H1 (cell line): ENCODE data around the gene GALE. TPM values are rescaled to one million over a fixed set of nuclear protein-coding genes. Genes with fewer than 3 reads are reported as not detected.

Experiments used
- CTCF ChIA-PET: fragments of 300-600 bp; sonication (Branson Sonifier 250); formaldehyde crosslinking; loops from one replicate; lab custom pipeline; 2021; ENCODE audit not compliant: partially characterized antibody; lab: Charles Lee
- POLR2A ChIA-PET: fragments of 300-600 bp; sonication (Branson Sonifier 250); formaldehyde crosslinking; loops from one replicate; lab custom pipeline; 2021; ENCODE audit warnings: inconsistent platforms; ENCODE audit not compliant: partially characterized antibody; lab: Charles Lee
- DNase-seq, 2 experiments: peaks; one replicate each; pipeline versions ENCODE4 v3.0.0 to v3.0.0-alpha.2; 2010 to 2022; ENCODE audit warnings: low spot score in 2 of 2, low read depth in 1 of 2, mixed read lengths in 1 of 2
- FAIRE-seq: peaks from 2 replicates; lab custom pipeline; 2011; peaks lifted over from hg19 to GRCh38; lab: Jason Lieb, UNC
- H2AFZ ChIP-seq: 2 replicates; pipeline ENCODE4 v1.8.1; 2012; ENCODE audit warnings: low read length, inconsistent platforms
- H2AK5ac ChIP-seq: 2 replicates; pipeline ENCODE4 v1.6.1; 2013; ENCODE audit warnings: low read depth, low read length
- H2BK120ac ChIP-seq: replicated peaks from 2 replicates; pipeline ENCODE3; 2013; ENCODE audit warnings: low read depth, low read length, inconsistent platforms
- H2BK12ac ChIP-seq: 2 replicates; pipeline ENCODE4 v1.6.1; 2013; ENCODE audit warnings: low read depth, low read length
- H2BK15ac ChIP-seq: 2 replicates; pipeline ENCODE4 v1.6.1; 2013; ENCODE audit warnings: low read length
- H2BK20ac ChIP-seq: 2 replicates; pipeline ENCODE4 v1.6.1; 2013; ENCODE audit warnings: low read length
- H2BK5ac ChIP-seq: 2 replicates; pipeline ENCODE4 v1.6.1; 2013; ENCODE audit warnings: low read depth, low read length
- H3K14ac ChIP-seq: 2 replicates; pipeline ENCODE4 v1.6.1; 2013; ENCODE audit warnings: inconsistent platforms; ENCODE audit not compliant: insufficient read length
- H3K18ac ChIP-seq: 2 replicates; pipeline ENCODE4 v1.6.1; 2013; ENCODE audit warnings: low read length; ENCODE audit errors: extremely low read depth
- H3K23ac ChIP-seq: 2 replicates; pipeline ENCODE4 v1.6.1; 2013; ENCODE audit warnings: inconsistent platforms; ENCODE audit not compliant: insufficient read length
- H3K23me2 ChIP-seq: 2 replicates; pipeline ENCODE4 v1.6.1; 2013; ENCODE audit warnings: low read depth, low read length
- H3K27ac ChIP-seq: 2 replicates; pipeline ENCODE4 v1.6.1; 2011; ENCODE audit warnings: low read depth, low read length, inconsistent platforms
- H3K27me3 ChIP-seq, 4 experiments: replicated peaks in 1 of 4; 1 replicate in 1 of 4; 2 replicates in 3 of 4; pipeline versions ENCODE4 v1.6.1 to v1.8.1; 2011 to 2013; ENCODE audit warnings: low read length in 3 of 4, mild to moderate bottlenecking in 3 of 4, inconsistent platforms in 2 of 4, mixed read lengths in 2 of 4, moderate library complexity in 1 of 4; ENCODE audit not compliant: control insufficient read depth in 3 of 4, insufficient read depth in 3 of 4; ENCODE audit errors: extremely low read depth in 1 of 4
- H3K36me3 ChIP-seq, 4 experiments: 2 replicates each; pipeline versions ENCODE4 v1.6.1 to v1.8.1; 2011 to 2013; ENCODE audit warnings: mild to moderate bottlenecking in 4 of 4, low read length in 3 of 4, moderate library complexity in 2 of 4, control low read depth in 1 of 4, inconsistent platforms in 1 of 4; ENCODE audit not compliant: insufficient read depth in 4 of 4, control insufficient read depth in 2 of 4
- H3K4ac ChIP-seq: replicated peaks from 2 replicates; pipeline ENCODE3; 2013; ENCODE audit warnings: low read length, low read depth, mixed read lengths, inconsistent platforms; ENCODE audit not compliant: insufficient read length
- H3K4me1 ChIP-seq, 4 experiments: replicated peaks in 1 of 4; 1 replicate in 1 of 4; 2 replicates in 3 of 4; pipeline versions ENCODE4 v1.6.1 to v1.8.1; 2011 to 2013; ENCODE audit warnings: low read length in 3 of 4, inconsistent platforms in 2 of 4, mixed read lengths in 1 of 4; ENCODE audit not compliant: insufficient read depth in 4 of 4, control insufficient read depth in 3 of 4
- H3K4me2 ChIP-seq, 2 experiments: 2 replicates each; pipeline versions ENCODE4 v1.6.1 to v1.8.1; 2011 to 2013; ENCODE audit warnings: low read depth in 2 of 2, low read length in 2 of 2, control low read depth in 1 of 2, inconsistent platforms in 1 of 2, mild to moderate bottlenecking in 1 of 2; ENCODE audit not compliant: insufficient read depth in 1 of 2
- H3K4me3 ChIP-seq, 4 experiments: fragments of 200-600, 300-600 bp in 1 of 4; sonication (generic), shearing (Covaris generic), sonication (Bioruptor Twin) in 1 of 4; 2 replicates each; pipeline versions ENCODE4 v1.5.1 to v1.8.1; 2011 to 2016; ENCODE audit warnings: low read length in 4 of 4, low read depth in 3 of 4, control low read depth in 2 of 4, inconsistent platforms in 2 of 4, mild to moderate bottlenecking in 2 of 4, mixed read lengths in 1 of 4, moderate library complexity in 1 of 4; ENCODE audit not compliant: insufficient read depth in 2 of 4; ENCODE audit errors: extremely low read depth in 1 of 4
- H3K56ac ChIP-seq: replicated peaks from 2 replicates; pipeline ENCODE3; 2013; ENCODE audit warnings: low read depth, mild to moderate bottlenecking, mixed read lengths, low read length, inconsistent platforms; ENCODE audit not compliant: insufficient read length
- H3K79me1 ChIP-seq: 2 replicates; pipeline ENCODE4 v1.6.1; 2013; ENCODE audit warnings: low read depth, low read length, control low read depth
- H3K79me2 ChIP-seq, 2 experiments: 2 replicates each; pipeline versions ENCODE4 v1.6.1 to v1.8.1; 2012 to 2013; ENCODE audit warnings: low read length in 2 of 2, mild to moderate bottlenecking in 2 of 2, inconsistent platforms in 1 of 2; ENCODE audit not compliant: insufficient read depth in 2 of 2, control insufficient read depth in 1 of 2
- H3K9ac ChIP-seq, 4 experiments: replicated peaks in 1 of 4; 1 replicate in 1 of 4; 2 replicates in 3 of 4; pipeline versions ENCODE4 v1.6.1 to v1.8.1; 2011 to 2013; ENCODE audit warnings: low read depth in 3 of 4, low read length in 3 of 4, control low read depth in 2 of 4, mild to moderate bottlenecking in 2 of 4, moderate library complexity in 2 of 4, inconsistent platforms in 1 of 4; ENCODE audit errors: extremely low read depth in 1 of 4
- H3K9me3 ChIP-seq, 2 experiments: 2 replicates each; pipeline versions ENCODE4 v1.6.1 to v1.8.1; 2012 to 2013; ENCODE audit warnings: mild to moderate bottlenecking in 2 of 2, moderate library complexity in 2 of 2, control low read depth in 1 of 2, inconsistent platforms in 1 of 2, low read depth in 1 of 2, low read length in 1 of 2, mixed read lengths in 1 of 2; ENCODE audit not compliant: insufficient read depth in 2 of 2
- H4K20me1 ChIP-seq, 2 experiments: replicated peaks in 1 of 2; 2 replicates each; pipeline versions ENCODE3 to v1.8.1; 2011 to 2013; ENCODE audit warnings: inconsistent platforms in 2 of 2, low read length in 2 of 2, mild to moderate bottlenecking in 1 of 2; ENCODE audit not compliant: insufficient read depth in 2 of 2, control insufficient read depth in 1 of 2
- H4K5ac ChIP-seq: 2 replicates; pipeline ENCODE4 v1.6.1; 2013; ENCODE audit warnings: low read length, low read depth, mixed read lengths, inconsistent platforms; ENCODE audit not compliant: insufficient read length
- H4K8ac ChIP-seq: 2 replicates; pipeline ENCODE4 v1.8.0; 2013; ENCODE audit warnings: mild to moderate bottlenecking, moderate library complexity, low read length, inconsistent platforms; ENCODE audit not compliant: insufficient read depth; ENCODE audit errors: extremely low read depth
- H4K91ac ChIP-seq: replicated peaks from 2 replicates; pipeline ENCODE3; 2013; ENCODE audit warnings: low read length, mixed read lengths, inconsistent platforms; ENCODE audit not compliant: insufficient read length
- ATF2 ChIP-seq: IDR thresholded peaks from 2 replicates; pipeline ENCODE4 v1.6.1; 2012; ENCODE audit warnings: low read length, inconsistent platforms
- CHD2 ChIP-seq: IDR thresholded peaks from 2 replicates; pipeline ENCODE4 v1.6.1; 2012; ENCODE audit warnings: low read length, improper control_type of control experiment
- MAX ChIP-seq: IDR thresholded peaks from 2 replicates; pipeline ENCODE4 v1.6.1; 2012; ENCODE audit warnings: inconsistent platforms
- NRF1 ChIP-seq: IDR thresholded peaks from 2 replicates; pipeline ENCODE4 v1.6.1; 2011; ENCODE audit warnings: mild to moderate bottlenecking, low read depth, low read length, improper control_type of control experiment
- SIX5 ChIP-seq: IDR thresholded peaks from 2 replicates; pipeline ENCODE4 v1.6.1; 2011; ENCODE audit warnings: mild to moderate bottlenecking, low read depth, low read length
- SUZ12 ChIP-seq: fragments of 200-600 bp; sonication (generic); IDR thresholded peaks from 2 replicates; pipeline ENCODE4 v1.6.1; 2012; ENCODE audit warnings: mild to moderate bottlenecking, inconsistent platforms, low read length, moderate library complexity, mixed read lengths
- WGBS, 2 experiments: shearing (Covaris generic) in 1 of 2; methylation state at CpG; one replicate each; pipeline versions ENCODE4 v1.1.6 to v1.1.7; 2013 to 2015; ENCODE audit warnings: low lambda C conversion rate in 2 of 2, mixed read lengths in 2 of 2, inconsistent platforms in 1 of 2, low coverage in 1 of 2, missing lambda C conversion rate in 1 of 2; ENCODE audit not compliant: insufficient replicate concordance in 2 of 2, insufficient coverage in 1 of 2, insufficient read length in 1 of 2; ENCODE audit errors: extremely low coverage in 1 of 2, missing lambda C conversion rate in 1 of 2; 5-methylcytosine and 5-hydroxymethylcytosine counted together
- polyA plus RNA-seq, 7 experiments: library from polyadenylated mRNA; depleted of rRNA in 3 of 7; stranded (reverse) in 5 of 7; unstranded in 2 of 7; fragments of >200 nt in 5 of 7; fragments of 200-250 nt in 2 of 7; gene quantifications; 1 replicate in 5 of 7; 2 replicates in 1 of 7; 4 replicates in 1 of 7; pipeline versions ENCODE4 v1.2.1 to v1.2.3, GENCODE V29; 2011 to 2013; ENCODE audit warnings: missing spikeins in 2 of 7, mixed read lengths in 2 of 7
- total RNA-seq: library from RNA; stranded (reverse); fragmentation: NEBNext Ultra II Directional; extraction: Animal tissue kit (Norgen Biotek cat#: 25700); gene quantifications from 2 replicates; pipeline ENCODE4 v1.2.1, GENCODE V29; 2021
- TF ChIP-seq, protein P1 (sequence below), 3 experiments: IDR thresholded peaks; 1 replicate in 2 of 3; 2 replicates in 1 of 3; pipeline versions ENCODE4 v1.5.1 to v1.6.1; 2011; ENCODE audit warnings: low read length in 3 of 3, mild to moderate bottlenecking in 3 of 3, inconsistent platforms in 2 of 3, low read depth in 1 of 3, moderate library complexity in 1 of 3; ENCODE audit not compliant: insufficient read depth in 1 of 3; ENCODE audit errors: control extremely low read depth in 1 of 3

The GALE gene
- total and polyA plus RNA-seq, 2 of the 8 experiments (the other 6 are each of a cell fraction or from before 2014, with no cell fraction given), result 26.0 to 33.9 TPM

DNA sequence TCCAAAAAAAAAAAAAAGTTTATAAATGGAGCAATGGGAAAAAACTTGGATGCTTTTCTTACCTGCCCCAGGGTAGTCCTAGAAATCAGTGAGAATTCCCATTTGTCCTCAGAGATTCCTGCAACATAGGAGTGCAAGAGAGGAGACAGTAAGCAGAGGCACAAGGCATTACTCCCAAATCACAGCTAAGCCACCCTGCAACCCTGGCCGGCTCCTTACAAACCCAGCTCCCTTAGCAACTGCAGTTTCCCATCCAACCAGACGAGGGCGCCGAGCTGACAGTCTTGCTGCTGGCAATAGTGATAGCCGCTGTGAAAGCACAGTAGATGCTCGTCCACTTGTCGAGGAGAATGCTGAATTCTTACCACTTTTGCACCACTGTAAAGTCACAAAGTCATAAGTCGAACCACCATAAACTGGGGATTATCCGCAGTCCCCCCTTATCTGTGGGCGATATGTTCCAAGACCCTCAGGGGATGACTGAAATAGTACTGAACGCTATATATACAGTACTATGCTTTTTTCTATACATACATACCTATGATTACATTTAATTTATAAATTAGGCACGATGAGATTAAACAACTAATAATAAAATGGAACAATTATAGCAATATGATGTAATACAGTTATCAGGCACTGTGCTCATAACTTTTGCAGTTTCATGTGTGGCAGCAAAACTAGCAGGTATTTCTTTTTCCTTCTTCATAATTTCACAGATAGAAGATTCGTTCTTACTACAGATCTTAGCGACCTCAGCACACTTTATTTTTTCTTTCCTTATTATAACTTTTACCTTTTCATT, 28.3 kb downstream of the GALE start:
- no peak overlapping the region for H3K4me3 ChIP-seq
- no peak overlapping the region for H3K14ac ChIP-seq
- no peak overlapping the region for H3K56ac ChIP-seq
- no peaks in the 10 kb centered on the region for H3K27me3 ChIP-seq
- no peak overlapping the region for H4K8ac ChIP-seq
- ChIA-PET CTCF (interaction anchor here (0.6 to 3.2 kb wide), 40 partner anchors 10 to 1055 kb away, joined by 3 to 37 read pairs (median 3); partner anchors contain the start of gene LYPLA2), POLR2A (interaction anchor here (0.6 to 2.7 kb wide), 5 partner anchors 19 to 178 kb away, joined by 3 to 13 read pairs (median 3); partner anchors contain the start of gene LYPLA2)
- FAIRE-seq (peak; percentile 24), DNase-seq (peak in 1 of 2 experiments; percentile 97)
- no peaks in the 10 kb centered on the region for H3K9me3 ChIP-seq
- no peaks in the 10 kb centered on the region for H3K79me1 ChIP-seq
- no peak overlapping the region for H2BK12ac ChIP-seq
- no peak overlapping the region for H4K5ac ChIP-seq
- H3K4me2 ChIP-seq, result no peak overlapping the region
- H4K20me1 ChIP-seq, result peaks cover 0 to 1% of the 10 kb centered on the region in 2 experiments
- H4K91ac ChIP-seq, result no peak overlapping the region
- H3K36me3 ChIP-seq, result peaks cover 0 to 4% (median 0%) of the 10 kb centered on the region in 4 experiments; a peak in 1 of 8 replicates
- H3K9ac ChIP-seq, result no peak overlapping the region
- WGBS, 2 experiments, result 29% methylated on average over 14 of the region's 14 CpGs; no CpG with 5 or more reads in 1 of the 2 experiments
- H3K4me1 ChIP-seq, result no peaks in the 10 kb centered on the region
- H3K23ac ChIP-seq, result no peak overlapping the region
- H3K79me2 ChIP-seq, result peaks cover 0 to 4% of the 10 kb centered on the region in 2 experiments; a peak in 1 of 4 replicates
- no peak overlapping the region for H2BK15ac ChIP-seq
- H2BK120ac ChIP-seq, result no peak overlapping the region
- H2AFZ ChIP-seq, result no peak overlapping the region
- H2BK5ac ChIP-seq, result no peak overlapping the region
- H2AK5ac ChIP-seq, result no peak overlapping the region
- H3K27ac ChIP-seq, result no peak overlapping the region
- no peaks in the 10 kb centered on the region for H3K23me2 ChIP-seq
- no peak overlapping the region for H2BK20ac ChIP-seq
- no peak overlapping the region for H3K18ac ChIP-seq
- no peak overlapping the region for H3K4ac ChIP-seq
- TF ChIP-seq SUZ12, result no peak
- TF ChIP-seq CHD2, result 0 out of 2 replicates have a peak, but pooled peaks have one; percentile 27
- TF ChIP-seq, protein P1, sequence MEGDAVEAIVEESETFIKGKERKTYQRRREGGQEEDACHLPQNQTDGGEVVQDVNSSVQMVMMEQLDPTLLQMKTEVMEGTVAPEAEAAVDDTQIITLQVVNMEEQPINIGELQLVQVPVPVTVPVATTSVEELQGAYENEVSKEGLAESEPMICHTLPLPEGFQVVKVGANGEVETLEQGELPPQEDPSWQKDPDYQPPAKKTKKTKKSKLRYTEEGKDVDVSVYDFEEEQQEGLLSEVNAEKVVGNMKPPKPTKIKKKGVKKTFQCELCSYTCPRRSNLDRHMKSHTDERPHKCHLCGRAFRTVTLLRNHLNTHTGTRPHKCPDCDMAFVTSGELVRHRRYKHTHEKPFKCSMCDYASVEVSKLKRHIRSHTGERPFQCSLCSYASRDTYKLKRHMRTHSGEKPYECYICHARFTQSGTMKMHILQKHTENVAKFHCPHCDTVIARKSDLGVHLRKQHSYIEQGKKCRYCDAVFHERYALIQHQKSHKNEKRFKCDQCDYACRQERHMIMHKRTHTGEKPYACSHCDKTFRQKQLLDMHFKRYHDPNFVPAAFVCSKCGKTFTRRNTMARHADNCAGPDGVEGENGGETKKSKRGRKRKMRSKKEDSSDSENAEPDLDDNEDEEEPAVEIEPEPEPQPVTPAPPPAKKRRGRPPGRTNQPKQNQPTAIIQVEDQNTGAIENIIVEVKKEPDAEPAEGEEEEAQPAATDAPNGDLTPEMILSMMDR (IDR thresholded peaks at IDR 0.05; ENCODE audit: control extremely low read depth in 1 of 3, insufficient read depth in 1 of 3, low read depth in 1 of 3, low read length in 3 of 3), result peak; percentile 89 to 99 (median 98)
- no peak for TF ChIP-seq SIX5
- no peak for TF ChIP-seq NRF1
- no peak for TF ChIP-seq MAX
- TF ChIP-seq ATF2, result no peak
